HEK293 (cell line): ENCODE data around the gene UBR1.
A peak's percentile ranks its signal among the peaks of the same experiment; 100 is the strongest.

Experiments used
- CTCF ChIA-PET: fragments of 350-600 bp; formaldehyde crosslinking; extraction: SDS; loops from one replicate; lab custom pipeline; 2021; ENCODE audit warnings: antibody characterized with exemption; lab: Yijun Ruan, JAX
- POLR2A ChIA-PET: fragments of 300-600 bp; formaldehyde crosslinking; extraction: SDS; loops from one replicate; lab custom pipeline; 2020; ENCODE audit warnings: antibody characterized with exemption, inconsistent platforms; lab: Yijun Ruan, JAX
- H3K27ac ChIP-seq: fragments of 200-500 bp; sonication (Bioruptor generic); 2 replicates; pipeline ENCODE4 v1.5.1; 2014; ENCODE audit warnings: low read depth, low read length, control low read depth, inconsistent platforms; ENCODE audit errors: extremely low read depth
- H3K36me3 ChIP-seq, 2 experiments: fragments of 200-500 bp in 1 of 2; sonication (Bioruptor generic) in 1 of 2; 1 replicate in 1 of 2; 2 replicates in 1 of 2; pipeline ENCODE4 v1.5.1; 2014 to 2017; ENCODE audit warnings: inconsistent platforms in 2 of 2, low read length in 2 of 2; ENCODE audit not compliant: control insufficient read depth in 2 of 2, insufficient read depth in 1 of 2
- H3K4me1 ChIP-seq: fragments of 200-500 bp; sonication (Bioruptor generic); 2 replicates; pipeline ENCODE4 v1.5.1; 2014; ENCODE audit warnings: mild to moderate bottlenecking, low read length, inconsistent platforms; ENCODE audit not compliant: control insufficient read depth, insufficient read depth
- H3K4me3 ChIP-seq: 2 replicates; pipeline ENCODE4 v1.5.1; 2011; ENCODE audit warnings: low read depth, mild to moderate bottlenecking, control low read depth, low read length, moderate library complexity
- H3K9me3 ChIP-seq: fragments of 200-500 bp; sonication (Bioruptor generic); 2 replicates; pipeline ENCODE4 v1.5.1; 2014; ENCODE audit warnings: low read depth, low read length, inconsistent platforms; ENCODE audit not compliant: control insufficient read depth, insufficient read depth
- OVOL3 ChIP-seq: fragments of 450-650 bp; formaldehyde crosslinking; IDR thresholded peaks from 2 replicates; pipeline ENCODE4 v1.5.1; 2016; ENCODE audit warnings: missing biosample characterization, missing genetic modification characterization
- PRDM1 ChIP-seq: fragments of 450-650 bp; formaldehyde crosslinking; IDR thresholded peaks from 2 replicates; pipeline ENCODE4; 2016; ENCODE audit warnings: missing biosample characterization, missing genetic modification characterization
- SP2 ChIP-seq: fragments of 450-650 bp; formaldehyde crosslinking; IDR thresholded peaks from 2 replicates; pipeline ENCODE4 v1.5.1; 2016; ENCODE audit warnings: missing biosample characterization, missing genetic modification characterization
- SP3 ChIP-seq: fragments of 450-650 bp; formaldehyde crosslinking; IDR thresholded peaks from 2 replicates; pipeline ENCODE4 v1.5.1; 2016; ENCODE audit warnings: missing biosample characterization, missing genetic modification characterization
- SP7 ChIP-seq: fragments of 450-650 bp; formaldehyde crosslinking; IDR thresholded peaks from 2 replicates; pipeline ENCODE4 v1.5.1; 2016; ENCODE audit warnings: missing biosample characterization, missing genetic modification characterization
- ZBTB20 ChIP-seq: fragments of 450-650 bp; formaldehyde crosslinking; IDR thresholded peaks from 2 replicates; pipeline ENCODE4 v1.5.1; 2016; ENCODE audit warnings: missing biosample characterization, missing genetic modification characterization
- ZIC2 ChIP-seq: fragments of 450-650 bp; formaldehyde crosslinking; IDR thresholded peaks from 2 replicates; pipeline ENCODE4 v1.5.1; 2016; ENCODE audit warnings: missing biosample characterization, missing genetic modification characterization
- ZNF121 ChIP-seq: fragments of 450-650 bp; formaldehyde crosslinking; IDR thresholded peaks from 2 replicates; pipeline ENCODE4 v1.5.1; 2016; ENCODE audit warnings: missing biosample characterization, missing genetic modification characterization
- ZNF292 ChIP-seq: fragments of 450-650 bp; formaldehyde crosslinking; IDR thresholded peaks from 2 replicates; pipeline ENCODE4 v1.5.1; 2016; ENCODE audit warnings: low read depth, missing biosample characterization, missing genetic modification characterization, borderline replicate concordance
- ZNF335 ChIP-seq: fragments of 450-650 bp; formaldehyde crosslinking; conservative IDR thresholded peaks from 2 replicates; pipeline ENCODE4 v1.5.1; 2016; ENCODE audit warnings: missing biosample characterization, missing genetic modification characterization
- ZNF366 ChIP-seq: fragments of 450-650 bp; formaldehyde crosslinking; conservative IDR thresholded peaks from 2 replicates; pipeline ENCODE4 v1.5.1; 2016; ENCODE audit warnings: missing biosample characterization, missing genetic modification characterization
- ZNF514 ChIP-seq: fragments of 450-650 bp; formaldehyde crosslinking; IDR thresholded peaks from 2 replicates; pipeline ENCODE4 v1.5.1; 2016; ENCODE audit warnings: missing biosample characterization, missing genetic modification characterization
- ZNF530 ChIP-seq: fragments of 450-650 bp; formaldehyde crosslinking; IDR thresholded peaks from 2 replicates; pipeline ENCODE4 v1.5.1; 2016; ENCODE audit warnings: low read depth, missing biosample characterization, missing genetic modification characterization
- ZNF561 ChIP-seq: fragments of 450-650 bp; IDR thresholded peaks from 2 replicates; pipeline ENCODE4 v1.5.1; 2018; ENCODE audit warnings: missing biosample characterization, missing genetic modification characterization, borderline replicate concordance
- ZNF677 ChIP-seq: fragments of 450-650 bp; IDR thresholded peaks from 2 replicates; pipeline ENCODE4 v1.5.0; 2018; ENCODE audit warnings: missing biosample characterization, mild to moderate bottlenecking, missing genetic modification characterization, moderate library complexity
- ZXDB ChIP-seq: fragments of 450-650 bp; formaldehyde crosslinking; IDR thresholded peaks from 2 replicates; pipeline ENCODE4 v1.5.1; 2016; ENCODE audit warnings: missing biosample characterization, missing genetic modification characterization
- TF ChIP-seq, protein P1 (sequence below): fragments of 450-650 bp; formaldehyde crosslinking; optimal IDR thresholded peaks from 2 replicates; pipeline ENCODE3; 2016; ENCODE audit warnings: missing biosample characterization, mild to moderate bottlenecking, missing genetic modification characterization
- TF ChIP-seq, protein P2 (sequence below): fragments of 450-650 bp; formaldehyde crosslinking; IDR thresholded peaks from 2 replicates; pipeline ENCODE4 v1.5.1; 2016; ENCODE audit warnings: missing biosample characterization, missing genetic modification characterization
- TF ChIP-seq, protein P3 (sequence below): fragments of 450-650 bp; formaldehyde crosslinking; IDR thresholded peaks from 2 replicates; pipeline ENCODE4 v1.5.1; 2016; ENCODE audit warnings: missing biosample characterization, missing genetic modification characterization
- TF ChIP-seq, protein P4 (sequence below): fragments of 450-650 bp; formaldehyde crosslinking; IDR thresholded peaks from 2 replicates; pipeline ENCODE4 v1.5.1; 2016; ENCODE audit warnings: missing biosample characterization, missing genetic modification characterization
- TF ChIP-seq, protein P5 (sequence below): fragments of 450-650 bp; formaldehyde crosslinking; IDR thresholded peaks from 2 replicates; pipeline ENCODE4 v1.5.1; 2016; ENCODE audit warnings: missing biosample characterization, missing genetic modification characterization, borderline replicate concordance

UBR1 gene

DNA sequence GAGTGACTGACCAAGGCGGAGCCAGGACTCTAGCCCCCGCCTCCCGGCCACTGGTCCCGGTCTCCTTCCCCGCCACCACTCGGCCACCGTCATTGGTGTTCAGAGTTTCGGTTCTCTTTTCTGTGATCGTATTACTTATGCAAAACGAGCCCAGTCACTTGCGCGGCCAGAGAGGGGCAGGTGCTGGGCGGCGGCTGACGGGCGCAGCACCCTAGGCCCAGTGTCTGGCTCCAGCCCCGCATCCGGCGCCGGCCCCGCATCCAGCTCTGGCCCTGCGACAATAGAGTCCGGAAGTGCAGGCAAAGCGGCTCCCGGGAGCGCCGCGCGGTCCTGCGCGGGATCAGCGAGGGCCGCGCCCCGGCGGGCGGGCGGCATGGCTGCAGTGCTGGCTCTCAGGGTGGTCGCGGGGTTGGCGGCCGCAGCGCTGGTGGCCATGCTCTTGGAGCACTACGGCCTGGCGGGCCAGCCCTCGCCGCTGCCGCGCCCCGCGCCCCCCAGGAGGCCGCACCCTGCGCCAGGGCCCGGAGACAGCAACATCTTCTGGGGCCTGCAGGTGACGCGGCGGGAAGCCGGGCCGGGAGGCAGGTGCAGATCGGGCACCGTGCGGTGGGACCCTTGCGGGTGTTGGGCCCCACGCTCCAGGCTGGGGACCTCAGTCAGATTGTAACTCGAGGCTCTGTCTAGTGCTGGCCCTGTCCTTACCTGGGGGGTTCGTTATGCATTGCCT, 27.8 kb upstream of the UBR1 start, which contains the start of gene TMEM62 (continued):
- TF ChIP-seq, protein P1, sequence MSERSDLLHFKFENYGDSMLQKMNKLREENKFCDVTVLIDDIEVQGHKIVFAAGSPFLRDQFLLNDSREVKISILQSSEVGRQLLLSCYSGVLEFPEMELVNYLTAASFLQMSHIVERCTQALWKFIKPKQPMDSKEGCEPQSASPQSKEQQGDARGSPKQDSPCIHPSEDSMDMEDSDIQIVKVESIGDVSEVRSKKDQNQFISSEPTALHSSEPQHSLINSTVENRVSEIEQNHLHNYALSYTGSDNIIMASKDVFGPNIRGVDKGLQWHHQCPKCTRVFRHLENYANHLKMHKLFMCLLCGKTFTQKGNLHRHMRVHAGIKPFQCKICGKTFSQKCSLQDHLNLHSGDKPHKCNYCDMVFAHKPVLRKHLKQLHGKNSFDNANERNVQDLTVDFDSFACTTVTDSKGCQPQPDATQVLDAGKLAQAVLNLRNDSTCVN (tag by site-specific recombination) = peak; percentile 84
- TF ChIP-seq ZNF514 (tag by site-specific recombination) = no peak
- peak; percentile 35; the same call in 1 of the 2 replicates for TF ChIP-seq SP3 (tag by site-specific recombination)
- no peak for TF ChIP-seq ZNF677 (tag by site-specific recombination)
- TF ChIP-seq ZNF530 (tag by site-specific recombination) = peak; percentile 85; the same call in 1 of the 2 replicates
- peak; percentile 82 for TF ChIP-seq ZIC2 (tag by site-specific recombination)
- TF ChIP-seq SP2 (tag by site-specific recombination) = peak; percentile 74
- TF ChIP-seq, protein P2, sequence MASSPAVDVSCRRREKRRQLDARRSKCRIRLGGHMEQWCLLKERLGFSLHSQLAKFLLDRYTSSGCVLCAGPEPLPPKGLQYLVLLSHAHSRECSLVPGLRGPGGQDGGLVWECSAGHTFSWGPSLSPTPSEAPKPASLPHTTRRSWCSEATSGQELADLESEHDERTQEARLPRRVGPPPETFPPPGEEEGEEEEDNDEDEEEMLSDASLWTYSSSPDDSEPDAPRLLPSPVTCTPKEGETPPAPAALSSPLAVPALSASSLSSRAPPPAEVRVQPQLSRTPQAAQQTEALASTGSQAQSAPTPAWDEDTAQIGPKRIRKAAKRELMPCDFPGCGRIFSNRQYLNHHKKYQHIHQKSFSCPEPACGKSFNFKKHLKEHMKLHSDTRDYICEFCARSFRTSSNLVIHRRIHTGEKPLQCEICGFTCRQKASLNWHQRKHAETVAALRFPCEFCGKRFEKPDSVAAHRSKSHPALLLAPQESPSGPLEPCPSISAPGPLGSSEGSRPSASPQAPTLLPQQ = peak; percentile 78
- TF ChIP-seq, all 188 proteins: peak for 26

DNA sequence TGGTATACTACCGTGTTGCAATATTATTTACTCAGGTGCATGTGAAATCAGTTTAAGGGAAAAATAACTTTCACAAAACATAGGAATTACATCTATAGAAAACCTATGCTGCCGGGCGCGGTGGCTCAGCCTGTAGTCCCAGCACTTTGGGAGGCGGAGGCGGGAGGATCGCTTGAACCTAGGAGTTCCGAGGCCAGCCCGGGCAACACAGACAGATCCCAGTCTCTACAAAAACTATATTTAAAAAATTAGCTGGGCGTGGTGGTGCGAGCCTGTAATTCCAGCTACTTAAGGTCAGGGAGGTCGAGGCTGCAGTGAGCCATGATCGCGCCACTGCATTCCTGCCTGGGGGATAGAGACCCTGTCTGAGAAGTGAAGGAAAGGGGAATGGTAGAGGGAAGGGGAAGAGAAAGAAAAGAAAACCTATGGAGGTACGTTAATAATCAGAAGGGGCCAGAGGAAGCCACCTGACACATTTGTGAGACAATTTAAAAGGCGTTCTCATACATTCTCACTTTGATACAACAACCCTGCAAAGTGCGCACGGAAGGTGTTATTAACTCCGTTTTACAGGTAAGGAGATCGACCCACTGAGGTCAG, 27.1 kb upstream of the UBR1 start:
- peak overlapping the region; percentile 64; the same call in 1 of the 2 replicates for H3K27ac ChIP-seq
- CTCF ChIA-PET = interaction anchor here (1.0 kb wide), 1 partner anchor 153 kb away, joined by 3 read pairs; no protein-coding TSS in a partner anchor
- H3K9me3 ChIP-seq = no peaks in the 10 kb centered on the region
- peaks cover 8 to 17% of the 10 kb centered on the region in 2 experiments; a peak in 2 of 3 replicates for H3K36me3 ChIP-seq
- POLR2A ChIA-PET = no interaction called here
- H3K4me1 ChIP-seq = no peaks in the 10 kb centered on the region
- peak overlapping the region; percentile 65 for H3K4me3 ChIP-seq
- TF ChIP-seq, protein P3, sequence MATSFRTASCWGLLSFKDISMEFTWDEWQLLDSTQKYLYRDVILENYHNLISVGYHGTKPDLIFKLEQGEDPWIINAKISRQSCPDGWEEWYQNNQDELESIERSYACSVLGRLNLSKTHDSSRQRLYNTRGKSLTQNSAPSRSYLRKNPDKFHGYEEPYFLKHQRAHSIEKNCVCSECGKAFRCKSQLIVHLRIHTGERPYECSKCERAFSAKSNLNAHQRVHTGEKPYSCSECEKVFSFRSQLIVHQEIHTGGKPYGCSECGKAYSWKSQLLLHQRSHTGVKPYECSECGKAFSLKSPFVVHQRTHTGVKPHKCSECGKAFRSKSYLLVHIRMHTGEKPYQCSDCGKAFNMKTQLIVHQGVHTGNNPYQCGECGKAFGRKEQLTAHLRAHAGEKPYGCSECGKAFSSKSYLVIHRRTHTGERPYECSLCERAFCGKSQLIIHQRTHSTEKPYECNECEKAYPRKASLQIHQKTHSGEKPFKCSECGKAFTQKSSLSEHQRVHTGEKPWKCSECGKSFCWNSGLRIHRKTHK (tag by site-specific recombination) = no peak
- TF ChIP-seq ZNF335 (peak; percentile 42), ZNF121 (tag by site-specific recombination) (peak; percentile 79; the same call in 1 of the 2 replicates), OVOL3 (tag by site-specific recombination) (0 out of 2 replicates have a peak, but pooled peaks have one; percentile 3), ZXDB (tag by site-specific recombination) (peak; percentile 21; the same call in 1 of the 2 replicates), ZBTB20 (tag by site-specific recombination) (no peak), ZNF292 (tag by site-specific recombination) (no peak), PRDM1 (0 out of 2 replicates have a peak, but pooled peaks have one; percentile 30), ZNF561 (tag by site-specific recombination) (no peak), ZNF366 (0 out of 2 replicates have a peak, but pooled peaks have one; percentile 37), SP7 (peak; percentile 11; the same call in 1 of the 2 replicates)
- TF ChIP-seq, protein P4, sequence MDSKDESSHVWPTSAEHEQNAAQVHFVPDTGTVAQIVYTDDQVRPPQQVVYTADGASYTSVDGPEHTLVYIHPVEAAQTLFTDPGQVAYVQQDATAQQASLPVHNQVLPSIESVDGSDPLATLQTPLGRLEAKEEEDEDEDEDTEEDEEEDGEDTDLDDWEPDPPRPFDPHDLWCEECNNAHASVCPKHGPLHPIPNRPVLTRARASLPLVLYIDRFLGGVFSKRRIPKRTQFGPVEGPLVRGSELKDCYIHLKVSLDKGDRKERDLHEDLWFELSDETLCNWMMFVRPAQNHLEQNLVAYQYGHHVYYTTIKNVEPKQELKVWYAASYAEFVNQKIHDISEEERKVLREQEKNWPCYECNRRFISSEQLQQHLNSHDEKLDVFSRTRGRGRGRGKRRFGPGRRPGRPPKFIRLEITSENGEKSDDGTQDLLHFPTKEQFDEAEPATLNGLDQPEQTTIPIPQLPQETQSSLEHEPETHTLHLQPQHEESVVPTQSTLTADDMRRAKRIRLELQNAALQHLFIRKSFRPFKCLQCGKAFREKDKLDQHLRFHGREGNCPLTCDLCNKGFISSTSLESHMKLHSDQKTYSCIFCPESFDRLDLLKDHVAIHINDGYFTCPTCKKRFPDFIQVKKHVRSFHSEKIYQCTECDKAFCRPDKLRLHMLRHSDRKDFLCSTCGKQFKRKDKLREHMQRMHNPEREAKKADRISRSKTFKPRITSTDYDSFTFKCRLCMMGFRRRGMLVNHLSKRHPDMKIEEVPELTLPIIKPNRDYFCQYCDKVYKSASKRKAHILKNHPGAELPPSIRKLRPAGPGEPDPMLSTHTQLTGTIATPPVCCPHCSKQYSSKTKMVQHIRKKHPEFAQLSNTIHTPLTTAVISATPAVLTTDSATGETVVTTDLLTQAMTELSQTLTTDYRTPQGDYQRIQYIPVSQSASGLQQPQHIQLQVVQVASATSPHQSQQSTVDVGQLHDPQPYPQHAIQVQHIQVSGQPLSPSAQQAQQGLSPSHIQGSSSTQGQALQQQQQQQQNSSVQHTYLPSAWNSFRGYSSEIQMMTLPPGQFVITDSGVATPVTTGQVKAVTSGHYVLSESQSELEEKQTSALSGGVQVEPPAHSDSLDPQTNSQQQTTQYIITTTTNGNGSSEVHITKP (tag by site-specific recombination) = peak; percentile 40
- TF ChIP-seq, protein P5, sequence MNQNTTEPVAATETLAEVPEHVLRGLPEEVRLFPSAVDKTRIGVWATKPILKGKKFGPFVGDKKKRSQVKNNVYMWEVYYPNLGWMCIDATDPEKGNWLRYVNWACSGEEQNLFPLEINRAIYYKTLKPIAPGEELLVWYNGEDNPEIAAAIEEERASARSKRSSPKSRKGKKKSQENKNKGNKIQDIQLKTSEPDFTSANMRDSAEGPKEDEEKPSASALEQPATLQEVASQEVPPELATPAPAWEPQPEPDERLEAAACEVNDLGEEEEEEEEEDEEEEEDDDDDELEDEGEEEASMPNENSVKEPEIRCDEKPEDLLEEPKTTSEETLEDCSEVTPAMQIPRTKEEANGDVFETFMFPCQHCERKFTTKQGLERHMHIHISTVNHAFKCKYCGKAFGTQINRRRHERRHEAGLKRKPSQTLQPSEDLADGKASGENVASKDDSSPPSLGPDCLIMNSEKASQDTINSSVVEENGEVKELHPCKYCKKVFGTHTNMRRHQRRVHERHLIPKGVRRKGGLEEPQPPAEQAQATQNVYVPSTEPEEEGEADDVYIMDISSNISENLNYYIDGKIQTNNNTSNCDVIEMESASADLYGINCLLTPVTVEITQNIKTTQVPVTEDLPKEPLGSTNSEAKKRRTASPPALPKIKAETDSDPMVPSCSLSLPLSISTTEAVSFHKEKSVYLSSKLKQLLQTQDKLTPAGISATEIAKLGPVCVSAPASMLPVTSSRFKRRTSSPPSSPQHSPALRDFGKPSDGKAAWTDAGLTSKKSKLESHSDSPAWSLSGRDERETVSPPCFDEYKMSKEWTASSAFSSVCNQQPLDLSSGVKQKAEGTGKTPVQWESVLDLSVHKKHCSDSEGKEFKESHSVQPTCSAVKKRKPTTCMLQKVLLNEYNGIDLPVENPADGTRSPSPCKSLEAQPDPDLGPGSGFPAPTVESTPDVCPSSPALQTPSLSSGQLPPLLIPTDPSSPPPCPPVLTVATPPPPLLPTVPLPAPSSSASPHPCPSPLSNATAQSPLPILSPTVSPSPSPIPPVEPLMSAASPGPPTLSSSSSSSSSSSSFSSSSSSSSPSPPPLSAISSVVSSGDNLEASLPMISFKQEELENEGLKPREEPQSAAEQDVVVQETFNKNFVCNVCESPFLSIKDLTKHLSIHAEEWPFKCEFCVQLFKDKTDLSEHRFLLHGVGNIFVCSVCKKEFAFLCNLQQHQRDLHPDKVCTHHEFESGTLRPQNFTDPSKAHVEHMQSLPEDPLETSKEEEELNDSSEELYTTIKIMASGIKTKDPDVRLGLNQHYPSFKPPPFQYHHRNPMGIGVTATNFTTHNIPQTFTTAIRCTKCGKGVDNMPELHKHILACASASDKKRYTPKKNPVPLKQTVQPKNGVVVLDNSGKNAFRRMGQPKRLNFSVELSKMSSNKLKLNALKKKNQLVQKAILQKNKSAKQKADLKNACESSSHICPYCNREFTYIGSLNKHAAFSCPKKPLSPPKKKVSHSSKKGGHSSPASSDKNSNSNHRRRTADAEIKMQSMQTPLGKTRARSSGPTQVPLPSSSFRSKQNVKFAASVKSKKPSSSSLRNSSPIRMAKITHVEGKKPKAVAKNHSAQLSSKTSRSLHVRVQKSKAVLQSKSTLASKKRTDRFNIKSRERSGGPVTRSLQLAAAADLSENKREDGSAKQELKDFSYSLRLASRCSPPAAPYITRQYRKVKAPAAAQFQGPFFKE (tag by site-specific recombination) = no peak
